Uterus (tissue), 4 donors: Measurements from ENCODE around the gene UBASH3A. TPM values are rescaled to one million over a fixed set of nuclear protein-coding genes. Genes with fewer than 3 reads are reported as not detected.
A peak's percentile ranks its signal among the peaks of the same experiment; 100 is the strongest.

Source experiments
- DNase-seq, 2 donors: peaks; one replicate each; pipeline ENCODE4 v3.0.0-alpha.2; 2019 to 2020
- H3K27ac ChIP-seq, 2 donors: fragments of 200-600 bp; sonication (generic); 1 replicate in 1 of 2; 2 replicates in 1 of 2; pipeline ENCODE4 v1.5.1; 2016 to 2018
- H3K27me3 ChIP-seq, 2 donors: fragments of 200-600 bp; sonication (generic); one replicate each; pipeline ENCODE4 v1.5.1; 2018 to 2019; ENCODE audit warnings: control low read depth in 1 of 2
- H3K36me3 ChIP-seq, 2 donors: fragments of 200-600 bp; sonication (generic); one replicate each; pipeline ENCODE4 v1.5.1; 2019; ENCODE audit warnings: control low read depth in 1 of 2
- H3K4me1 ChIP-seq, 2 donors: fragments of 200-600 bp; sonication (generic); one replicate each; pipeline ENCODE4 v1.5.1; 2018 to 2019; ENCODE audit warnings: control low read depth in 1 of 2
- H3K4me3 ChIP-seq, 2 donors: fragments of 200-600 bp; sonication (generic); 1 replicate in 1 of 2; 2 replicates in 1 of 2; pipeline ENCODE4 v1.5.1; 2018 to 2019; ENCODE audit warnings: mild to moderate bottlenecking in 1 of 2
- H3K9me3 ChIP-seq, 2 donors: fragments of 200-600 bp; sonication (generic); one replicate each; pipeline ENCODE4 v1.5.1; 2019; ENCODE audit warnings: control low read depth in 1 of 2
- CTCF ChIP-seq, 4 experiments: fragments of 200-600 bp in 2 of 4; fragments of 450-650 bp in 2 of 4; sonication (generic) in 2 of 4; IDR thresholded peaks; one replicate each; pipeline ENCODE4 v1.5.1; 2016 to 2019; ENCODE audit warnings: antibody characterized with exemption in 4 of 4, mild to moderate bottlenecking in 2 of 4, moderate library complexity in 1 of 4
- POLR2A ChIP-seq, 2 donors: fragments of 450-650 bp; IDR thresholded peaks; one replicate each; pipeline ENCODE4 v1.6.1; 2016; ENCODE audit warnings: antibody characterized with exemption in 2 of 2, mild to moderate bottlenecking in 1 of 2, moderate library complexity in 1 of 2
- intact Hi-C: fragments of 100-400 bp; cut with DNase I; formaldehyde crosslinking; loops from one replicate; pipeline ENCODE4 v1.15.1; 2023; ENCODE audit warnings: low total_unique reads
- total RNA-seq, 4 donors: library from RNA; depleted of rRNA in 3 of 4; stranded (reverse); fragments of >200 nt in 3 of 4; gene quantifications; one replicate each; pipeline versions ENCODE4 v1.1.0 to v1.2.4, GENCODE V29; 2014 to 2023
- donor health status: DM: yes; HTN: yes; CAD: no.

Gene UBASH3A
- total RNA-seq, 4 donors from 2014 or later: 0.79 to 1.0 TPM; not detected in 2

DNA sequence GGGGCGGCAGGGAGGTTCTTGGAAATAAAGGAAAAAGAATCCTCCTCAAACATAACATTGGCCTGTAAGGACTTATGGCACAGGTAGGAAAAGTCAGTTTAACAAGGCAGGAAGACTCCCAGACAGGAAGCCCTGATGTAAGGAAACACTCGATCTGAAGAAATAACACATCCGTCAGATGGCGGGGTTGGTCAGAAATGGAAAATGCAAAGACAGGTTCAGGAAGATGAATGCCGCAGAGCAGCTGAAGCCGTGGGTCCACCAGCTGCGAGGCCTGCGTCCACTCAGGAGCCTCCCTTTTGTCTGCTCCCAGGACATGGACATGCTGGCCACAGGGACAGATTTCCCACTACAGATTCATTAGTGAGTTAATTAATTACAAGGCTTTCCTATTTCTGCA is 88.5 kb downstream of the UBASH3A start:
- intact Hi-C loops: no loop called here
- Histone ChIP-seq H3K27ac (no peak overlapping the region), H3K4me3 (no peak overlapping the region), H3K9me3 (no peaks in the 10 kb centered on the region), H3K4me1 (no peaks in the 10 kb centered on the region), H3K36me3 (no peaks in the 10 kb centered on the region), H3K27me3 (no peaks in the 10 kb centered on the region)
- DNase-seq: no peak
- TF ChIP-seq POLR2A (IDR thresholded peaks at IDR 0.05) (no peak), CTCF (IDR thresholded peaks at IDR 0.05) (no peak)

DNA sequence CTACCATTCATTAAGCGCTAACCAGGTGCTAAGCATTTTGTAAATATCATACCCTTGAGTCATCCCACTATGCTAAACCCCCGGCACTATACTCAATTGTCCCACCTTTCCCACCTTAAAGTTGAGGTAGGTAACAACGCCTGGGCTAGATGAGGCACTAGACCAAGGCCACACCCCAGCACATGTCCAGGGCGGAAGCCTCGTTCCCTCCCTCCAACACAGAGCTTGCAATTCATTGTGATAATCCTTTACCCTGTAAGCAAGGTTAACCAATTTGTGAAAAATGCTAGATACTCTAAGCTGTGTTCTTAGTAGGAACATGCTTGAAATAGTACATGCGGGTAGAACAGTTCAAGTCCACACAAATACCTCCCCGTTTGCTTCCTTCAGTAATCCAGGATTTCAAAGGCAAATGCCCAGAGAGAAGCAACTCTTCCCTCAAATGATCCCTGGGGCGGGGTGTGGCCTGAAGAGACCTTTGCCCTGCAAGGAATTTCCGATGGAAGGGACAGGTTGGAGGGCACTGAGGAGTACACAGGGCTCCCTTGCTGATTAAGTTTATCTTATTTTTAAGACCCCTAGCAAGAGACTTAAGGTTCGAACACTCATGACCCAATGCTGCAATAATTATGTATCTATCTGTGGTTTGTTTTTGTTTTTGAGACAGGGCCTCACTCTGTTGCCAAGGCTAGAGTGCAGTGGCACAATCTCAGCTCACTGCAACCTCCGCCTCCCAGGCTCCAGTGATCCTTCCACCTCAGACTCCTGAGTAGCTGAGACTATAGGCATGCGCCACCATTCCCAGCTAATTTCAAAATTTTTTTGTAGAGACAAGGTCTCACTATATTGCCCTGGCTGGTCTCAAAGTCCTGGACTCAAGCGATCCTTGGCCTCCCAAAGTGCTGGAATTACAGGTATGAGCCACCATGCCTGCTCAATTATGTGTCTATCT is 89.7 kb downstream of the UBASH3A start:
- Histone ChIP-seq H3K9me3 (no peaks in the 10 kb centered on the region), H3K4me1 (no peaks in the 10 kb centered on the region)

GRCh38 chr21:42495027-42495426 is 91.3 kb downstream of the UBASH3A start:
- no peak for TF ChIP-seq POLR2A (IDR thresholded peaks at IDR 0.05)
- no peak for TF ChIP-seq CTCF (IDR thresholded peaks at IDR 0.05)
- no peaks in the 10 kb centered on the region for H3K9me3 ChIP-seq
- no peak overlapping the region for H3K4me3 ChIP-seq
- DNase-seq: no peak
- no peak overlapping the region for H3K27ac ChIP-seq
- intact Hi-C loops: no loop called here
- H3K27me3 ChIP-seq: no peaks in the 10 kb centered on the region
- no peaks in the 10 kb centered on the region for H3K36me3 ChIP-seq
- no peaks in the 10 kb centered on the region for H3K4me1 ChIP-seq

More for the DNA sequence above, 89.7 kb downstream of the UBASH3A start:
- no peaks in the 10 kb centered on the region for H3K36me3 ChIP-seq
- no peak overlapping the region for H3K4me3 ChIP-seq
- no peaks in the 10 kb centered on the region for H3K27me3 ChIP-seq
- TF ChIP-seq POLR2A (IDR thresholded peaks at IDR 0.05) (no peak), CTCF (IDR thresholded peaks at IDR 0.05) (no peak)
- no peak for DNase-seq
- H3K27ac ChIP-seq: no peak overlapping the region
- intact Hi-C loops: no loop called here

GRCh38 chr21:42495765-42496119 is 92.0 kb downstream of the UBASH3A start:
- no peaks in the 10 kb centered on the region for H3K27me3 ChIP-seq
- no peaks in the 10 kb centered on the region for H3K9me3 ChIP-seq
- TF ChIP-seq POLR2A (IDR thresholded peaks at IDR 0.05) (no peak), CTCF (IDR thresholded peaks at IDR 0.05) (no peak)
- intact Hi-C loops: no loop called here
- no peaks in the 10 kb centered on the region for H3K36me3 ChIP-seq
- DNase-seq: no peak
- no peaks in the 10 kb centered on the region for H3K4me1 ChIP-seq
- peak overlapping the region; percentile 3 to 72 for H3K27ac ChIP-seq
- peak overlapping the region; percentile 60 to 63 for H3K4me3 ChIP-seq

DNA sequence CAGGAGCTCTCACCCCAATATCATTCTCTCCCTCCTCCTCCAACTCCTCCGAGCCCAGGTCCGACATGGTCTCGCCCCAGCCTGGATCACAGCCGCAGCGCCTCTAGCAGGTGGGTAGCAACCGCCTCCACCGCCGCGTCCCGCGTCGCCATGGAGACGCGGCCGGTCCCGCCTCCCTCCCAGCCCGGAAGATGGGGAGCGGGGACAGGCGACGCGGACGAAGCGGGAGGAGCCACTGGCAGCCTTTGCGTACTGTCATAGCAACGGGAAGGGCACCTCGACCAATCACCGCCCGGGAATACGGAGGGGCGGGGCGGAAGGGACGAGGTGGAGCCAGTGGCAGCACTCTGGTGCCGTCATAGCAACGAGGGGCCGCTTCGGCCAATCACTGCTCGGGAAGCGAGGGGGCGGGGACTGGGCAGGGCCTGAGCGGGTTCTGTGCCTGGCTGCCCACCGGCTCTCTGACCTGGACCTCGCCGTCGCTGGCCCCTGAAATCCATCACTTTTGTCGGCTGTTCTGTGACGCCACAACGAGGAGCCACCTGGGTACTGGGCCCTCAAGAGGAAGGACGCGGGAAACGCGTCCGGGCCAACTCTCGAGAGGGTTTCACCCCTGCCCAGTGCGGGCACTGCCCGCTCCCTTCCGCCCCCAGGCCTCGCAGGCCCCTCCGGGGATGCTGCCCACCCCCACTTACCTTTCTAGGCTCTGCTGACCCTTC is 92.6 kb downstream of the UBASH3A start, which contains the start of gene RSPH1:
TSS of gene RSPH1 (minus strand) at position 105 of the 719 bp plus-strand sequence. CDS start at position 67, 38 bp downstream.
- no peaks in the 10 kb centered on the region for H3K27me3 ChIP-seq
- H3K27ac ChIP-seq: peak within 1 kb of the TSS; percentile 75 to 90
- intact Hi-C loops: no loop called here
- no peaks in the 10 kb centered on the region for H3K9me3 ChIP-seq
- TF ChIP-seq POLR2A (IDR thresholded peaks at IDR 0.05): peak; percentile 72 to 87
- no peak for TF ChIP-seq CTCF (IDR thresholded peaks at IDR 0.05)
- peak; percentile 99 for DNase-seq
- H3K36me3 ChIP-seq: no peaks in the 10 kb centered on the region
- peak within 1 kb of the TSS; percentile 60 to 63 for H3K4me3 ChIP-seq
- H3K4me1 ChIP-seq: no peaks in the 10 kb centered on the region
